Anterior cingulate cortex (tissue), 58 donors: ENCODE results near the gene ACACA.

Source experiments
- DNase-seq, 58 donors: peaks; one replicate each; lab custom pipeline; 2025; lab: John Stamatoyannopoulos, UW

ACACA gene

GRCh38 chr17:37056622-37057021 lies 350.0 kb downstream of the ACACA start:
- DNase-seq, result no peak

GRCh38 chr17:37054894-37055293 lies 351.7 kb downstream of the ACACA start:
- DNase-seq, result peak in 1 of 58 donors; percentile 8

- no peak for DNase-seq
These were observed 354.2 kb downstream of the ACACA start for GRCh38 chr17:37052450-37052849.

GRCh38 chr17:37051833-37052232 lies 354.8 kb downstream of the ACACA start:
- DNase-seq, result no peak

- DNase-seq, result no peak
These were observed 355.3 kb downstream of the ACACA start for GRCh38 chr17:37051381-37051780.

GRCh38 chr17:37050920-37051319 lies 355.7 kb downstream of the ACACA start:
- DNase-seq, result no peak

GRCh38 chr17:37048811-37049210 lies 357.8 kb downstream of the ACACA start:
- DNase-seq, result no peak

GRCh38 chr17:37047631-37048104 lies 359.0 kb downstream of the ACACA start:
- peak in 57 of 58 donors; percentile 15 to 88 (median 66) for DNase-seq

GRCh38 chr17:37045351-37045922 lies 361.2 kb downstream of the ACACA start:
- no peak for DNase-seq

GRCh38 chr17:37043201-37043600 lies 363.4 kb downstream of the ACACA start:
- DNase-seq, result no peak

- no peak for DNase-seq
These were observed 364.7 kb downstream of the ACACA start for GRCh38 chr17:37041932-37042331.

- no peak for DNase-seq
These were observed 367.4 kb downstream of the ACACA start for GRCh38 chr17:37039269-37039668.

GRCh38 chr17:37037590-37038155 lies 369.0 kb downstream of the ACACA start:
- no peak for DNase-seq
